Central memory CD8-positive, alpha-beta T cell (primary cell): ENCODE data around the gene KANSL1.
"Not testable (repeated sequence)": the region's sequence is repeated elsewhere in the genome, so short reads cannot be mapped to it uniquely, and the experiment has no call there.

Source experiments
- ATAC-seq: fragments of 150-1000 bp; cut with Tn5 transposase; replicated peaks from 2 replicates; pipeline ENCODE4 v1.10.0; 2022; ENCODE audit warnings: mild to moderate bottlenecking, moderate FRiP score, moderate number of reproducible peaks; ENCODE audit not compliant: poor library complexity, severe bottlenecking; ENCODE audit errors: extremely low read depth
- DNase-seq, 2 donors: peaks; one replicate each; pipeline ENCODE4 v3.0.0; 2021; ENCODE audit warnings: low spot score in 2 of 2
- H3K27ac Mint-ChIP-seq: one replicate; pipeline ENCODE4 v1.8.0; 2022; ENCODE audit warnings: low read depth, mild to moderate bottlenecking, moderate library complexity, mixed read lengths
- H3K27me3 Mint-ChIP-seq: one replicate; pipeline ENCODE4 v1.8.0; 2022; ENCODE audit warnings: mixed read lengths
- H3K36me3 Mint-ChIP-seq: one replicate; pipeline ENCODE4 v1.8.0; 2022; ENCODE audit warnings: mild to moderate bottlenecking, moderate library complexity, mixed read lengths; ENCODE audit not compliant: insufficient read depth
- H3K4me1 Mint-ChIP-seq: one replicate; pipeline ENCODE4 v1.8.0; 2022; ENCODE audit warnings: mixed read lengths
- H3K4me3 Mint-ChIP-seq: one replicate; pipeline ENCODE4 v1.8.0; 2022; ENCODE audit warnings: mild to moderate bottlenecking, moderate library complexity, mixed read lengths
- H3K9me3 Mint-ChIP-seq: one replicate; pipeline ENCODE4 v1.8.0; 2022; ENCODE audit warnings: mixed read lengths

KANSL1 gene

DNA sequence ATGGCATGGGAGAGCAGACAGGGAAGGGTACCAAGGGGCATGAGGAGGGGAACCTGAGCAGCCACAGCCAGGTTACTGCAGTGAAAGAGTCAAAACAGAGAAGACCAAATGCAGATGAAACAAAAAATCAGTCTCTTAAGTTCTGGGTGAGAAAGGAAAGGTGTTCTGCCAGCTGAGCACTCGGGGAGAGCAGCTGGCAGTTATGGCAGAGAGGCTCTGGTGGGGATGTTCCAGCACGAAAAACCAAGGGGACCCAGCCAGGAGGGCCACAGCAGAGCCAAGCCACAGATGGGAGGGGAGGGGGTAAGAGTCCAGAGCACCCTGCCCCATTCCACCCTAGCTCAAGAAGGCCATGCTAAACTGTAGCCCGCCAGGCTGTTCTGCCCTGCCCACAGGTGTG, 162.5 kb downstream of the KANSL1 start:
- Mint-ChIP-seq H3K36me3 (peaks cover 67% of the 10 kb centered on the region), H3K27ac (peak overlapping the region; percentile 57), H3K4me3 (no peak overlapping the region), H3K27me3 (no peaks in the 10 kb centered on the region), H3K4me1 (peaks cover 45% of the 10 kb centered on the region), H3K9me3 (no peaks in the 10 kb centered on the region)
- DNase-seq, result no peak
- no peak for ATAC-seq

GRCh38 chr17:46029627-46030026, 163.6 kb downstream of the KANSL1 start:
- H3K9me3 Mint-ChIP-seq, result no peaks in the 10 kb centered on the region
- DNase-seq, result no peak
- H3K4me1 Mint-ChIP-seq, result peaks cover 48% of the 10 kb centered on the region
- H3K27me3 Mint-ChIP-seq, result no peaks in the 10 kb centered on the region
- ATAC-seq, result no peak
- no peak overlapping the region for H3K4me3 Mint-ChIP-seq
- peaks cover 58% of the 10 kb centered on the region for H3K36me3 Mint-ChIP-seq
- H3K27ac Mint-ChIP-seq, result peak overlapping the region; percentile 57

DNA sequence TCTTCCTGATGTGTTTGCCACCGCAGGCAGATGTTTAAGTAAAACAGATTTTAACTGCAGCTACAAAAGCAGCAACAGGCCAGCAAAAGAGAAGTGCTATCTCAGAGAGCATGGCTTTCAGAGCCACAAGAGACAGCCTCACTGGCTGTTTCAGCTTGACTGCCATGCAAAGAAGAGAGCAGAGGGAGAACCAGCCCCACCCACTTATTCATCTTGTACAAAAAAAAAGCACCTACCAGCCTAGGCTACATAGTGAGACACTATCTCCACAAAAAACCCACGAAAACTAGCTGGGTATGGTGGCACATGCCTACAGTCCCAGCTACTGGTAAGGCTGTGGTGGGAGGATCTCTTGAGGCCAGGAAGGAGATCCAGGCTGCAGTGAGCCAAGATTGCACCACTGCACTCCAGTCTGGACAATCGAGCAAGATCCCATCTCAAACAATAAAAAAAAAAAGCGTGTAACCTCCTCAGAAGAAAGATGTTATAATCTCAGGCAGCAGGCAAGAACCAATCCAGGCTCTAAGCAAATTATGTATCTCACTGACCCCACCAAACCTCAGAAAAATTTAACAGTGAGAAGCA, 164.2 kb downstream of the KANSL1 start:
- Mint-ChIP-seq H3K27me3 (no peaks in the 10 kb centered on the region), H3K9me3 (no peaks in the 10 kb centered on the region), H3K27ac (peak overlapping the region; percentile 57), H3K4me3 (no peak overlapping the region), H3K36me3 (peaks cover 53% of the 10 kb centered on the region), H3K4me1 (peaks cover 43% of the 10 kb centered on the region)
- DNase-seq (no peak), ATAC-seq (no peak)

DNA sequence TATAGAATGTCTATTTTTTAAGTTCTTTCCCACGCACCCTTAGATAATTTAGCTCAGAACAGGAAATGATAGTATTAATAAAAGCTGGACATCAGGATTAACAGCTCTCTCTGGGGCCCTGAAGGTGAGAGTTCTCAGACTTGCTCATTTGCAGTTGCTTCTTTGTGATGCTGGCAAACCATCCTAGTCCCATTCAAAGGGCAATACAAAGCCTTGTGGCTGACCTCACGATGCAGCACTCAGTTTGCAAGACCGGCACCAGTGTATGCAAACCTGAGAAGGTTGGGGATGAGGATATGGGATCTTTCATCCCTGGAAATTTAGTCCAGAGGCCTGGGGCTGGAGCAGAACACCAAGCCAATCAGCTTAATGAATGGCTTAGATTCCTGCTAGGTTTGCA, 164.9 kb downstream of the KANSL1 start:
- Mint-ChIP-seq H3K9me3 (no peaks in the 10 kb centered on the region), H3K4me1 (peaks cover 43% of the 10 kb centered on the region), H3K27ac (no peak overlapping the region), H3K36me3 (peaks cover 48% of the 10 kb centered on the region), H3K4me3 (no peak overlapping the region), H3K27me3 (no peaks in the 10 kb centered on the region)
- ATAC-seq (no peak), DNase-seq (no peak)

DNA sequence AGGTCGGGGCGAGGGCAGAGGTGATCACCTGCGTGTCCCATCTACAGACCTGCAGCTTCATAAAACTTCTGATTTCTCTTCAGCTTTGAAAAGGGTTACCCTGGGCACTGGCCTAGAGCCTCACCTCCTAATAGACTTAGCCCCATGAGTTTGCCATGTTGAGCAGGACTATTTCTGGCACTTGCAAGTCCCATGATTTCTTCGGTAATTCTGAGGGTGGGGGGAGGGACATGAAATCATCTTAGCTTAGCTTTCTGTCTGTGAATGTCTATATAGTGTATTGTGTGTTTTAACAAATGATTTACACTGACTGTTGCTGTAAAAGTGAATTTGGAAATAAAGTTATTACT, 165.3 kb downstream of the KANSL1 start:
- ATAC-seq (no peak), DNase-seq (no peak)
- Mint-ChIP-seq H3K27ac (no peak overlapping the region), H3K9me3 (no peaks in the 10 kb centered on the region), H3K27me3 (no peaks in the 10 kb centered on the region), H3K4me1 (peaks cover 43% of the 10 kb centered on the region), H3K4me3 (no peak overlapping the region), H3K36me3 (peaks cover 44% of the 10 kb centered on the region)

DNA sequence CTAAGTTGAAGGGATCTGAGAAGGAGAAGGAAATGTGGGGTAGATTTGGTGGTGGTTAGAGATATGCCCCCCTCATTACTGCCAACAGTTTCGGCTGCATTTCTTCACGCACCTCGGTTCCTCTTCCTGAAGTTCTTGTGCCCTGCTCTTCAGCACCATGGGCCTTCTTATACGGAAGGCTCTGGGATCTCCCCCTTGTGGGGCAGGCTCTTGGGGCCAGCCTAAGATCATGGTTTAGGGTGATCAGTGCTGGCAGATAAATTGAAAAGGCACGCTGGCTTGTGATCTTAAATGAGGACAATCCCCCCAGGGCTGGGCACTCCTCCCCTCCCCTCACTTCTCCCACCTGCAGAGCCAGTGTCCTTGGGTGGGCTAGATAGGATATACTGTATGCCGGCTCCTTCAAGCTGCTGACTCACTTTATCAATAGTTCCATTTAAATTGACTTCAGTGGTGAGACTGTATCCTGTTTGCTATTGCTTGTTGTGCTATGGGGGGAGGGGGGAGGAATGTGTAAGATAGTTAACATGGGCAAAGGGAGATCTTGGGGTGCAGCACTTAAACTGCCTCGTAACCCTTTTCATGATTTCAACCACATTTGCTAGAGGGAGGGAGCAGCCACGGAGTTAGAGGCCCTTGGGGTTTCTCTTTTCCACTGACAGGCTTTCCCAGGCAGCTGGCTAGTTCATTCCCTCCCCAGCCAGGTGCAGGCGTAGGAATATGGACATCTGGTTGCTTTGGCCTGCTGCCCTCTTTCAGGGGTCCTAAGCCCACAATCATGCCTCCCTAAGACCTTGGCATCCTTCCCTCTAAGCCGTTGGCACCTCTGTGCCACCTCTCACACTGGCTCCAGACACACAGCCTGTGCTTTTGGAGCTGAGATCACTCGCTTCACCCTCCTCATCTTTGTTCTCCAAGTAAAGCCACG, 165.9 kb downstream of the KANSL1 start:
- Mint-ChIP-seq H3K36me3 (peaks cover 38% of the 10 kb centered on the region), H3K4me1 (peaks cover 47% of the 10 kb centered on the region), H3K27ac (peak overlapping the region; percentile 67), H3K4me3 (no peak overlapping the region), H3K27me3 (no peaks in the 10 kb centered on the region), H3K9me3 (no peaks in the 10 kb centered on the region)
- DNase-seq, result no peak
- no peak for ATAC-seq

DNA sequence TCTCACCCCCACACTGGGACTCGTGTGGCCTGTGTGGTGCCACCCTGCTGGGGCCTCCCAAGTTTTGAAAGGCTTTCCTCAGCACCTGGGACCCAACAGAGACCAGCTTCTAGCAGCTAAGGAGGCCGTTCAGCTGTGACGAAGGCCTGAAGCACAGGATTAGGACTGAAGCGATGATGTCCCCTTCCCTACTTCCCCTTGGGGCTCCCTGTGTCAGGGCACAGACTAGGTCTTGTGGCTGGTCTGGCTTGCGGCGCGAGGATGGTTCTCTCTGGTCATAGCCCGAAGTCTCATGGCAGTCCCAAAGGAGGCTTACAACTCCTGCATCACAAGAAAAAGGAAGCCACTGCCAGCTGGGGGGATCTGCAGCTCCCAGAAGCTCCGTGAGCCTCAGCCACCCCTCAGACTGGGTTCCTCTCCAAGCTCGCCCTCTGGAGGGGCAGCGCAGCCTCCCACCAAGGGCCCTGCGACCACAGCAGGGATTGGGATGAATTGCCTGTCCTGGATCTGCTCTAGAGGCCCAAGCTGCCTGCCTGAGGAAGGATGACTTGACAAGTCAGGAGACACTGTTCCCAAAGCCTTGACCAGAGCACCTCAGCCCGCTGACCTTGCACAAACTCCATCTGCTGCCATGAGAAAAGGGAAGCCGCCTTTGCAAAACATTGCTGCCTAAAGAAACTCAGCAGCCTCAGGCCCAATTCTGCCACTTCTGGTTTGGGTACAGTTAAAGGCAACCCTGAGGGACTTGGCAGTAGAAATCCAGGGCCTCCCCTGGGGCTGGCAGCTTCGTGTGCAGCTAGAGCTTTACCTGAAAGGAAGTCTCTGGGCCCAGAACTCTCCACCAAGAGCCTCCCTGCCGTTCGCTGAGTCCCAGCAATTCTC, 166.8 kb downstream of the KANSL1 start:
- peak overlapping the region; percentile 77 for H3K27ac Mint-ChIP-seq
- peaks cover 33% of the 10 kb centered on the region for H3K36me3 Mint-ChIP-seq
- peaks cover 47% of the 10 kb centered on the region for H3K4me1 Mint-ChIP-seq
- ATAC-seq (no peak), DNase-seq (no peak)
- H3K9me3 Mint-ChIP-seq, result no peaks in the 10 kb centered on the region
- no peak overlapping the region for H3K4me3 Mint-ChIP-seq
- H3K27me3 Mint-ChIP-seq, result no peaks in the 10 kb centered on the region

DNA sequence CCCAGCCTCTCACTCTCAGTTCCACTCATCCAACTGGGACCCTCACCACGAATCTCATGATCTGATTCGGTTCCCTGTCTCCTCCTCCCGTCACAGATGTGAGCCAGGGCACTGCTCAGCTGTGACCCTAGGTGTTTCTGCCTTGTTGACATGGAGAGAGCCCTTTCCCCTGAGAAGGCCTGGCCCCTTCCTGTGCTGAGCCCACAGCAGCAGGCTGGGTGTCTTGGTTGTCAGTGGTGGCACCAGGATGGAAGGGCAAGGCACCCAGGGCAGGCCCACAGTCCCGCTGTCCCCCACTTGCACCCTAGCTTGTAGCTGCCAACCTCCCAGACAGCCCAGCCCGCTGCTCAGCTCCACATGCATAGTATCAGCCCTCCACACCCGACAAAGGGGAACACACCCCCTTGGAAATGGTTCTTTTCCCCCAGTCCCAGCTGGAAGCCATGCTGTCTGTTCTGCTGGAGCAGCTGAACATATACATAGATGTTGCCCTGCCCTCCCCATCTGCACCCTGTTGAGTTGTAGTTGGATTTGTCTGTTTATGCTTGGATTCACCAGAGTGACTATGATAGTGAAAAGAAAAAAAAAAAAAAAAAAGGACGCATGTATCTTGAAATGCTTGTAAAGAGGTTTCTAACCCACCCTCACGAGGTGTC, 167.6 kb downstream of the KANSL1 start:
- no peak for DNase-seq
- no peaks in the 10 kb centered on the region for H3K9me3 Mint-ChIP-seq
- H3K4me3 Mint-ChIP-seq, result no peak overlapping the region
- peak overlapping the region; percentile 77 for H3K27ac Mint-ChIP-seq
- H3K36me3 Mint-ChIP-seq, result peaks cover 26% of the 10 kb centered on the region
- no peaks in the 10 kb centered on the region for H3K27me3 Mint-ChIP-seq
- peaks cover 49% of the 10 kb centered on the region for H3K4me1 Mint-ChIP-seq
- no peak for ATAC-seq

DNA sequence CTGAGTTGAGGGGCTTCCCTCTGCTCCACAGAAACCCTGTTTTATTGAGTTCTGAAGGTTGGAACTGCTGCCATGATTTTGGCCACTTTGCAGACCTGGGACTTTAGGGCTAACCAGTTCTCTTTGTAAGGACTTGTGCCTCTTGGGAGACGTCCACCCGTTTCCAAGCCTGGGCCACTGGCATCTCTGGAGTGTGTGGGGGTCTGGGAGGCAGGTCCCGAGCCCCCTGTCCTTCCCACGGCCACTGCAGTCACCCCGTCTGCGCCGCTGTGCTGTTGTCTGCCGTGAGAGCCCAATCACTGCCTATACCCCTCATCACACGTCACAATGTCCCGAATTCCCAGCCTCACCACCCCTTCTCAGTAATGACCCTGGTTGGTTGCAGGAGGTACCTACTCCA, 168.2 kb downstream of the KANSL1 start:
- peaks cover 26% of the 10 kb centered on the region for H3K36me3 Mint-ChIP-seq
- no peaks in the 10 kb centered on the region for H3K9me3 Mint-ChIP-seq
- ATAC-seq, result no peak
- H3K27me3 Mint-ChIP-seq, result no peaks in the 10 kb centered on the region
- H3K27ac Mint-ChIP-seq, result no peak overlapping the region
- no peak overlapping the region for H3K4me3 Mint-ChIP-seq
- H3K4me1 Mint-ChIP-seq, result peaks cover 49% of the 10 kb centered on the region
- DNase-seq, result no peak

GRCh38 chr17:46024590-46024989, 168.6 kb downstream of the KANSL1 start:
- peaks cover 49% of the 10 kb centered on the region for H3K4me1 Mint-ChIP-seq
- H3K4me3 Mint-ChIP-seq, result no peak overlapping the region
- ATAC-seq, result no peak
- no peaks in the 10 kb centered on the region for H3K27me3 Mint-ChIP-seq
- no peak overlapping the region for H3K27ac Mint-ChIP-seq
- no peaks in the 10 kb centered on the region for H3K9me3 Mint-ChIP-seq
- DNase-seq, result no peak
- peaks cover 24% of the 10 kb centered on the region for H3K36me3 Mint-ChIP-seq

DNA sequence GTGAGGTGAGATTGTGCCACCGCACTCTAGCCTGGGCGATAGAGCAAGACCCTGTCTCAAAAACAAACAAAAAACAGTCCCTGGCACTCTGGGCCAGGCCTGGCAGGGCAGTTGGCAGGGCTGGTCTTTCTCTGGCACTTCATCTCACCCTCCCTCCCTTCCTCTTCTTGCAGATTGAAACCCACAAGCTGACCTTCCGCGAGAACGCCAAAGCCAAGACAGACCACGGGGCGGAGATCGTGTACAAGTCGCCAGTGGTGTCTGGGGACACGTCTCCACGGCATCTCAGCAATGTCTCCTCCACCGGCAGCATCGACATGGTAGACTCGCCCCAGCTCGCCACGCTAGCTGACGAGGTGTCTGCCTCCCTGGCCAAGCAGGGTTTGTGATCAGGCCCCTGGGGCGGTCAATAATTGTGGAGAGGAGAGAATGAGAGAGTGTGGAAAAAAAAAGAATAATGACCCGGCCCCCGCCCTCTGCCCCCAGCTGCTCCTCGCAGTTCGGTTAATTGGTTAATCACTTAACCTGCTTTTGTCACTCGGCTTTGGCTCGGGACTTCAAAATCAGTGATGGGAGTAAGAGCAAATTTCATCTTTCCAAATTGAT, 169.3 kb downstream of the KANSL1 start:
- DNase-seq (no peak), ATAC-seq (no peak)
- no peak overlapping the region for H3K4me3 Mint-ChIP-seq
- peak overlapping the region; percentile 80 for H3K27ac Mint-ChIP-seq
- H3K9me3 Mint-ChIP-seq, result no peaks in the 10 kb centered on the region
- H3K36me3 Mint-ChIP-seq, result peaks cover 17% of the 10 kb centered on the region
- H3K4me1 Mint-ChIP-seq, result peaks cover 45% of the 10 kb centered on the region
- H3K27me3 Mint-ChIP-seq, result no peaks in the 10 kb centered on the region

GRCh38 chr17:46023366-46023765, 169.9 kb downstream of the KANSL1 start:
- H3K4me3 Mint-ChIP-seq, H3K9me3 Mint-ChIP-seq, H3K27me3 Mint-ChIP-seq, DNase-seq, ATAC-seq: not testable (repeated sequence)
- Mint-ChIP-seq H3K4me1 (peaks cover 51% of the 10 kb centered on the region), H3K27ac (peak overlapping the region; percentile 80), H3K36me3 (peaks cover 17% of the 10 kb centered on the region)
